ENCODE data around the gene ABTB2. TPM values are rescaled to one million over a fixed set of nuclear protein-coding genes. Genes with fewer than 3 reads are reported as not detected.
"Not testable (repeated sequence)": the region's sequence is repeated elsewhere in the genome, so short reads cannot be mapped to it uniquely, and the experiment has no call there.

ABTB2 gene
- total RNA-seq, 1 donor from 2014 or later = 3.2 TPM

- no peak for TF ChIP-seq CTCF (IDR thresholded peaks at IDR 0.05)
- no peaks in the 10 kb centered on the region for H3K27me3 ChIP-seq
- no peaks in the 10 kb centered on the region for H3K36me3 ChIP-seq
- no peaks in the 10 kb centered on the region for H3K4me1 ChIP-seq
- ATAC-seq (no peak), DNase-seq (no peak)
- H3K27ac ChIP-seq = no peak overlapping the region
- intact Hi-C loops (cut with DNase I) = no loop called here
- H3K9me3 ChIP-seq = no peaks in the 10 kb centered on the region
- no peak overlapping the region for H3K4me3 ChIP-seq
Observed at GRCh38 chr11:34403431-34403830, 45.6 kb upstream of the ABTB2 start.

GRCh38 chr11:34397811-34398210, 40.0 kb upstream of the ABTB2 start:
- TF ChIP-seq CTCF (IDR thresholded peaks at IDR 0.05) = no peak
- no peaks in the 10 kb centered on the region for H3K4me1 ChIP-seq
- H3K27me3 ChIP-seq = no peaks in the 10 kb centered on the region
- intact Hi-C loops (cut with DNase I) = no loop called here
- no peak for ATAC-seq
- no peak overlapping the region for H3K27ac ChIP-seq
- no peak overlapping the region for H3K4me3 ChIP-seq
- no peaks in the 10 kb centered on the region for H3K9me3 ChIP-seq
- no peak for DNase-seq
- H3K36me3 ChIP-seq = no peaks in the 10 kb centered on the region

GRCh38 chr11:34397120-34397519, 39.3 kb upstream of the ABTB2 start:
- Histone ChIP-seq H3K4me3 (no peak overlapping the region), H3K36me3 (no peaks in the 10 kb centered on the region), H3K27me3 (no peaks in the 10 kb centered on the region), H3K9me3 (no peaks in the 10 kb centered on the region), H3K4me1 (no peaks in the 10 kb centered on the region), H3K27ac (no peak overlapping the region)
- ATAC-seq (no peak), DNase-seq (no peak)
- TF ChIP-seq CTCF (IDR thresholded peaks at IDR 0.05) = no peak
- intact Hi-C loops (cut with DNase I) = no loop called here

- H3K27me3 ChIP-seq = no peaks in the 10 kb centered on the region
- H3K27ac ChIP-seq = no peak overlapping the region
- TF ChIP-seq CTCF (IDR thresholded peaks at IDR 0.05) = no peak
- DNase-seq (no peak), ATAC-seq (no peak)
- intact Hi-C loops (cut with DNase I) = no loop called here
- H3K36me3 ChIP-seq = no peaks in the 10 kb centered on the region
- H3K9me3 ChIP-seq = no peaks in the 10 kb centered on the region
- no peak overlapping the region for H3K4me3 ChIP-seq
- H3K4me1 ChIP-seq = no peaks in the 10 kb centered on the region
Observed at GRCh38 chr11:34395916-34396550, 38.2 kb upstream of the ABTB2 start.

- no peak for ATAC-seq
- no peaks in the 10 kb centered on the region for H3K9me3 ChIP-seq
- DNase-seq = no peak
- no peak overlapping the region for H3K27ac ChIP-seq
- H3K4me1 ChIP-seq = no peaks in the 10 kb centered on the region
- H3K4me3 ChIP-seq = no peak overlapping the region
- H3K36me3 ChIP-seq = no peaks in the 10 kb centered on the region
- TF ChIP-seq CTCF (IDR thresholded peaks at IDR 0.05) = no peak
- intact Hi-C loops (cut with DNase I) = no loop called here
- no peaks in the 10 kb centered on the region for H3K27me3 ChIP-seq
Observed at GRCh38 chr11:34394771-34395300, 37.0 kb upstream of the ABTB2 start.

- TF ChIP-seq CTCF (IDR thresholded peaks at IDR 0.05) = no peak
- H3K27me3 ChIP-seq = no peaks in the 10 kb centered on the region
- no peaks in the 10 kb centered on the region for H3K4me1 ChIP-seq
- H3K36me3 ChIP-seq = no peaks in the 10 kb centered on the region
- H3K4me3 ChIP-seq = no peak overlapping the region
- DNase-seq (no peak), ATAC-seq (no peak)
- intact Hi-C loops (cut with DNase I) = no loop called here
- no peaks in the 10 kb centered on the region for H3K9me3 ChIP-seq
- no peak overlapping the region for H3K27ac ChIP-seq
Observed at GRCh38 chr11:34387653-34388052, 29.8 kb upstream of the ABTB2 start.

GRCh38 chr11:34386356-34386755, 28.5 kb upstream of the ABTB2 start:
- DNase-seq, H3K36me3 ChIP-seq: not testable (repeated sequence)

More at GRCh38 chr11:34386356-34386755, 28.5 kb upstream of the ABTB2 start:
- H3K27ac ChIP-seq; H3K9me3 ChIP-seq; ATAC-seq; H3K27me3 ChIP-seq; H3K4me3 ChIP-seq; intact Hi-C loops (cut with DNase I); H3K4me1 ChIP-seq: not testable (repeated sequence)
